H1 (cell line): ENCODE data around the gene BNIP5. TPM values are rescaled to one million over a fixed set of nuclear protein-coding genes. Genes with fewer than 3 reads are reported as not detected.

Source experiments
- CTCF ChIA-PET: fragments of 300-600 bp; sonication (Branson Sonifier 250); formaldehyde crosslinking; loops from one replicate; lab custom pipeline; 2021; ENCODE audit not compliant: partially characterized antibody; lab: Charles Lee
- POLR2A ChIA-PET: fragments of 300-600 bp; sonication (Branson Sonifier 250); formaldehyde crosslinking; loops from one replicate; lab custom pipeline; 2021; ENCODE audit warnings: inconsistent platforms; ENCODE audit not compliant: partially characterized antibody; lab: Charles Lee
- DNase-seq, 2 experiments: peaks; one replicate each; pipeline versions ENCODE4 v3.0.0 to v3.0.0-alpha.2; 2010 to 2022; ENCODE audit warnings: low spot score in 2 of 2, low read depth in 1 of 2, mixed read lengths in 1 of 2
- FAIRE-seq: peaks from 2 replicates; lab custom pipeline; 2011; peaks lifted over from hg19 to GRCh38; lab: Jason Lieb, UNC
- H2AFZ ChIP-seq: 2 replicates; pipeline ENCODE4 v1.8.1; 2012; ENCODE audit warnings: low read length, inconsistent platforms
- H2AK5ac ChIP-seq: 2 replicates; pipeline ENCODE4 v1.6.1; 2013; ENCODE audit warnings: low read depth, low read length
- H2BK120ac ChIP-seq: replicated peaks from 2 replicates; pipeline ENCODE3; 2013; ENCODE audit warnings: low read depth, low read length, inconsistent platforms
- H2BK12ac ChIP-seq: 2 replicates; pipeline ENCODE4 v1.6.1; 2013; ENCODE audit warnings: low read depth, low read length
- H2BK15ac ChIP-seq: 2 replicates; pipeline ENCODE4 v1.6.1; 2013; ENCODE audit warnings: low read length
- H2BK20ac ChIP-seq: 2 replicates; pipeline ENCODE4 v1.6.1; 2013; ENCODE audit warnings: low read length
- H2BK5ac ChIP-seq: 2 replicates; pipeline ENCODE4 v1.6.1; 2013; ENCODE audit warnings: low read depth, low read length
- H3K14ac ChIP-seq: 2 replicates; pipeline ENCODE4 v1.6.1; 2013; ENCODE audit warnings: inconsistent platforms; ENCODE audit not compliant: insufficient read length
- H3K18ac ChIP-seq: 2 replicates; pipeline ENCODE4 v1.6.1; 2013; ENCODE audit warnings: low read length; ENCODE audit errors: extremely low read depth
- H3K23ac ChIP-seq: 2 replicates; pipeline ENCODE4 v1.6.1; 2013; ENCODE audit warnings: inconsistent platforms; ENCODE audit not compliant: insufficient read length
- H3K23me2 ChIP-seq: 2 replicates; pipeline ENCODE4 v1.6.1; 2013; ENCODE audit warnings: low read depth, low read length
- H3K27ac ChIP-seq: 2 replicates; pipeline ENCODE4 v1.6.1; 2011; ENCODE audit warnings: low read depth, low read length, inconsistent platforms
- H3K27me3 ChIP-seq, 4 experiments: replicated peaks in 1 of 4; 1 replicate in 1 of 4; 2 replicates in 3 of 4; pipeline versions ENCODE4 v1.6.1 to v1.8.1; 2011 to 2013; ENCODE audit warnings: low read length in 3 of 4, mild to moderate bottlenecking in 3 of 4, inconsistent platforms in 2 of 4, mixed read lengths in 2 of 4, moderate library complexity in 1 of 4; ENCODE audit not compliant: control insufficient read depth in 3 of 4, insufficient read depth in 3 of 4; ENCODE audit errors: extremely low read depth in 1 of 4
- H3K36me3 ChIP-seq, 4 experiments: 2 replicates each; pipeline versions ENCODE4 v1.6.1 to v1.8.1; 2011 to 2013; ENCODE audit warnings: mild to moderate bottlenecking in 4 of 4, low read length in 3 of 4, moderate library complexity in 2 of 4, control low read depth in 1 of 4, inconsistent platforms in 1 of 4; ENCODE audit not compliant: insufficient read depth in 4 of 4, control insufficient read depth in 2 of 4
- H3K4ac ChIP-seq: replicated peaks from 2 replicates; pipeline ENCODE3; 2013; ENCODE audit warnings: low read length, low read depth, mixed read lengths, inconsistent platforms; ENCODE audit not compliant: insufficient read length
- H3K4me1 ChIP-seq, 4 experiments: replicated peaks in 1 of 4; 1 replicate in 1 of 4; 2 replicates in 3 of 4; pipeline versions ENCODE4 v1.6.1 to v1.8.1; 2011 to 2013; ENCODE audit warnings: low read length in 3 of 4, inconsistent platforms in 2 of 4, mixed read lengths in 1 of 4; ENCODE audit not compliant: insufficient read depth in 4 of 4, control insufficient read depth in 3 of 4
- H3K4me2 ChIP-seq, 2 experiments: 2 replicates each; pipeline versions ENCODE4 v1.6.1 to v1.8.1; 2011 to 2013; ENCODE audit warnings: low read depth in 2 of 2, low read length in 2 of 2, control low read depth in 1 of 2, inconsistent platforms in 1 of 2, mild to moderate bottlenecking in 1 of 2; ENCODE audit not compliant: insufficient read depth in 1 of 2
- H3K4me3 ChIP-seq, 4 experiments: fragments of 200-600, 300-600 bp in 1 of 4; sonication (generic), shearing (Covaris generic), sonication (Bioruptor Twin) in 1 of 4; 2 replicates each; pipeline versions ENCODE4 v1.5.1 to v1.8.1; 2011 to 2016; ENCODE audit warnings: low read length in 4 of 4, low read depth in 3 of 4, control low read depth in 2 of 4, inconsistent platforms in 2 of 4, mild to moderate bottlenecking in 2 of 4, mixed read lengths in 1 of 4, moderate library complexity in 1 of 4; ENCODE audit not compliant: insufficient read depth in 2 of 4; ENCODE audit errors: extremely low read depth in 1 of 4
- H3K56ac ChIP-seq: replicated peaks from 2 replicates; pipeline ENCODE3; 2013; ENCODE audit warnings: low read depth, mild to moderate bottlenecking, mixed read lengths, low read length, inconsistent platforms; ENCODE audit not compliant: insufficient read length
- H3K79me1 ChIP-seq: 2 replicates; pipeline ENCODE4 v1.6.1; 2013; ENCODE audit warnings: low read depth, low read length, control low read depth
- H3K79me2 ChIP-seq, 2 experiments: 2 replicates each; pipeline versions ENCODE4 v1.6.1 to v1.8.1; 2012 to 2013; ENCODE audit warnings: low read length in 2 of 2, mild to moderate bottlenecking in 2 of 2, inconsistent platforms in 1 of 2; ENCODE audit not compliant: insufficient read depth in 2 of 2, control insufficient read depth in 1 of 2
- H3K9ac ChIP-seq, 4 experiments: replicated peaks in 1 of 4; 1 replicate in 1 of 4; 2 replicates in 3 of 4; pipeline versions ENCODE4 v1.6.1 to v1.8.1; 2011 to 2013; ENCODE audit warnings: low read depth in 3 of 4, low read length in 3 of 4, control low read depth in 2 of 4, mild to moderate bottlenecking in 2 of 4, moderate library complexity in 2 of 4, inconsistent platforms in 1 of 4; ENCODE audit errors: extremely low read depth in 1 of 4
- H3K9me3 ChIP-seq, 2 experiments: 2 replicates each; pipeline versions ENCODE4 v1.6.1 to v1.8.1; 2012 to 2013; ENCODE audit warnings: mild to moderate bottlenecking in 2 of 2, moderate library complexity in 2 of 2, control low read depth in 1 of 2, inconsistent platforms in 1 of 2, low read depth in 1 of 2, low read length in 1 of 2, mixed read lengths in 1 of 2; ENCODE audit not compliant: insufficient read depth in 2 of 2
- H4K20me1 ChIP-seq, 2 experiments: replicated peaks in 1 of 2; 2 replicates each; pipeline versions ENCODE3 to v1.8.1; 2011 to 2013; ENCODE audit warnings: inconsistent platforms in 2 of 2, low read length in 2 of 2, mild to moderate bottlenecking in 1 of 2; ENCODE audit not compliant: insufficient read depth in 2 of 2, control insufficient read depth in 1 of 2
- H4K5ac ChIP-seq: 2 replicates; pipeline ENCODE4 v1.6.1; 2013; ENCODE audit warnings: low read length, low read depth, mixed read lengths, inconsistent platforms; ENCODE audit not compliant: insufficient read length
- H4K8ac ChIP-seq: 2 replicates; pipeline ENCODE4 v1.8.0; 2013; ENCODE audit warnings: mild to moderate bottlenecking, moderate library complexity, low read length, inconsistent platforms; ENCODE audit not compliant: insufficient read depth; ENCODE audit errors: extremely low read depth
- H4K91ac ChIP-seq: replicated peaks from 2 replicates; pipeline ENCODE3; 2013; ENCODE audit warnings: low read length, mixed read lengths, inconsistent platforms; ENCODE audit not compliant: insufficient read length
- GTF2F1 ChIP-seq: IDR thresholded peaks from 2 replicates; pipeline ENCODE4 v1.6.1; 2012; ENCODE audit warnings: low read depth, low read length, improper control_type of control experiment, borderline replicate concordance
- HDAC6 ChIP-seq: IDR thresholded peaks from one replicate; pipeline ENCODE4 v1.7.1; 2012; ENCODE audit warnings: low read depth, mild to moderate bottlenecking, inconsistent platforms, low read length, moderate library complexity
- PHF8 ChIP-seq: fragments of 200-600 bp; sonication (generic); conservative IDR thresholded peaks from 2 replicates; pipeline ENCODE4 v1.7.1; 2012; ENCODE audit warnings: low read depth, mild to moderate bottlenecking, inconsistent platforms, low read length, moderate library complexity
- RAD21 ChIP-seq, 2 experiments: IDR thresholded peaks in 1 of 2; conservative IDR thresholded peaks in 1 of 2; 2 replicates each; pipeline ENCODE4 v1.6.1; 2011; ENCODE audit warnings: low read depth in 2 of 2, low read length in 2 of 2, improper control_type of control experiment in 1 of 2, inconsistent platforms in 1 of 2, mild to moderate bottlenecking in 1 of 2, moderate library complexity in 1 of 2
- RNF2 ChIP-seq: fragments of 200-900, 300-1000 bp; sonication (generic); IDR thresholded peaks from 2 replicates; pipeline ENCODE4 v1.7.1; 2016; ENCODE audit warnings: borderline replicate concordance, low read depth, mild to moderate bottlenecking, antibody characterized with exemption, low read length; ENCODE audit not compliant: poor library complexity, severe bottlenecking; ENCODE audit errors: missing control alignments
- SIN3A ChIP-seq, 2 experiments: IDR thresholded peaks in 1 of 2; conservative IDR thresholded peaks in 1 of 2; 2 replicates each; pipeline ENCODE4 v1.6.1; 2011 to 2012; ENCODE audit warnings: low read length in 2 of 2, improper control_type of control experiment in 1 of 2, low read depth in 1 of 2, mild to moderate bottlenecking in 1 of 2
- WGBS, 2 experiments: shearing (Covaris generic) in 1 of 2; methylation state at CpG; one replicate each; pipeline versions ENCODE4 v1.1.6 to v1.1.7; 2013 to 2015; ENCODE audit warnings: low lambda C conversion rate in 2 of 2, mixed read lengths in 2 of 2, inconsistent platforms in 1 of 2, low coverage in 1 of 2, missing lambda C conversion rate in 1 of 2; ENCODE audit not compliant: insufficient replicate concordance in 2 of 2, insufficient coverage in 1 of 2, insufficient read length in 1 of 2; ENCODE audit errors: extremely low coverage in 1 of 2, missing lambda C conversion rate in 1 of 2; 5-methylcytosine and 5-hydroxymethylcytosine counted together
- polyA plus RNA-seq, 7 experiments: library from polyadenylated mRNA; depleted of rRNA in 3 of 7; stranded (reverse) in 5 of 7; unstranded in 2 of 7; fragments of >200 nt in 5 of 7; fragments of 200-250 nt in 2 of 7; gene quantifications; 1 replicate in 5 of 7; 2 replicates in 1 of 7; 4 replicates in 1 of 7; pipeline versions ENCODE4 v1.2.1 to v1.2.3, GENCODE V29; 2011 to 2013; ENCODE audit warnings: missing spikeins in 2 of 7, mixed read lengths in 2 of 7
- total RNA-seq: library from RNA; stranded (reverse); fragmentation: NEBNext Ultra II Directional; extraction: Animal tissue kit (Norgen Biotek cat#: 25700); gene quantifications from 2 replicates; pipeline ENCODE4 v1.2.1, GENCODE V29; 2021
- TF ChIP-seq, protein P1 (sequence below): IDR thresholded peaks from 2 replicates; pipeline ENCODE4 v1.6.1; 2012; ENCODE audit warnings: inconsistent platforms

BNIP5 gene
- total and polyA plus RNA-seq, 2 of the 8 experiments (the other 6 are each of a cell fraction or from before 2014, with no cell fraction given), result not detected

DNA sequence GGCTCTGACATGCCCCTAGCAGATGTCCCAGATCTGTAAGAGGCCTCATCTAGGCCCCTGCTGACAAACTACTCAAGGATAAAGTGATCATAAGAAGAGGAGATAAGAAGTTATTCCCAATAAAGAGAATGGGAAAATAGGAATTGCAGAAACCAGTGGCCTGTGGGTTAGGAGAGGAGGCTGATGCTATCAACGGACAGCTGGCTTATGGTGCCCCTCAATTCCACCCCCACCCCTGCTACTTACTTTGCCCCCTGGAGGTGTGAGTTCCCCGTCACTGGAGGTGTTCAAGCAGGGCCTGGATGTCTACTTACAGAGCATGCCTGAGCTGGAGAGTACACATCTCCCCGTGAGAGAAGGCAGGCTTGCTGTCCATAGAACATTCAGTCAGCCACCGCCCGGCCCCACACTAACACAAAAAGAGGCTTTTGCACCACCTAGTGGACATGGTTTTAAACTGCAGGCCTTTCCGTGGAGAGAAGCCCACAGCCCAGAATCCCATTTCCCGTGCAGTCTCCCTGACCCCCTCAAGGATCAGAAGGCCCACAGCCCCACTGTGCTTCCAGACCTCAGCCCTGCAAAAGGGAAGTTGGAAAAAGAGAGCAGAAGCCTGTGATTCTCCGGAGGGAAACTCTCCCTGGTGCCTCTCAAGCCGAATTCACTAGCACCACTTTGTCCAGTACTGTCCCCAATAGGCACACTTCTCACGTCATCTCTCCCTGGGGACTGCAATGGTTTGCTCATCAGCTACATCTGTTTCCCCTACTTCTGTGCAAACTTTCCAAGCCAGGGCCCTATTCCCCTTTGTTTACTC lies 23.8 kb upstream of the BNIP5 start:
- H3K4me2 ChIP-seq, result no peak overlapping the region
- no peak overlapping the region for H3K4me3 ChIP-seq
- no peak overlapping the region for H3K27ac ChIP-seq
- no peaks in the 10 kb centered on the region for H3K36me3 ChIP-seq
- no peak overlapping the region for H2BK12ac ChIP-seq
- WGBS, 2 experiments, result 30% methylated on average over 10 of the region's 10 CpGs; no CpG with 5 or more reads in 1 of the 2 experiments
- no peaks in the 10 kb centered on the region for H3K9me3 ChIP-seq
- no peak overlapping the region for H4K8ac ChIP-seq
- peaks cover 0 to 1% (median 0%) of the 10 kb centered on the region in 4 experiments; a peak in 1 of 7 replicates for H3K27me3 ChIP-seq
- no peak overlapping the region for H3K9ac ChIP-seq
- H2BK15ac ChIP-seq, result no peak overlapping the region
- H3K4ac ChIP-seq, result no peak overlapping the region
- no peak overlapping the region for H2BK5ac ChIP-seq
- no peaks in the 10 kb centered on the region for H3K79me1 ChIP-seq
- peak; percentile 7 to 82 for DNase-seq
- ChIA-PET POLR2A (interaction anchor here (1.2 kb wide), 1 partner anchor 221 kb away, joined by 4 read pairs; no protein-coding TSS in a partner anchor), CTCF (interaction anchor here (0.6 to 7.6 kb wide), 38 partner anchors 9 to 399 kb away, joined by 3 to 68 read pairs (median 6); partner anchors contain the start of gene BNIP5)
- H3K23me2 ChIP-seq, result no peaks in the 10 kb centered on the region
- no peak overlapping the region for H2BK120ac ChIP-seq
- no peak overlapping the region for H4K91ac ChIP-seq
- H3K4me1 ChIP-seq, result no peaks in the 10 kb centered on the region
- no peak overlapping the region for H3K18ac ChIP-seq
- no peak overlapping the region for H3K23ac ChIP-seq
- H3K14ac ChIP-seq, result no peak overlapping the region
- H4K20me1 ChIP-seq, result no peaks in the 10 kb centered on the region
- no peak overlapping the region for H3K56ac ChIP-seq
- H3K79me2 ChIP-seq, result no peaks in the 10 kb centered on the region
- peak; percentile 7 for FAIRE-seq
- H4K5ac ChIP-seq, result no peak overlapping the region
- no peak overlapping the region for H2AK5ac ChIP-seq
- no peak overlapping the region for H2BK20ac ChIP-seq
- peak overlapping the region; percentile 94 for H2AFZ ChIP-seq
- TF ChIP-seq PHF8 (no peak), RAD21 (IDR thresholded peaks at IDR 0.05 in 1 of 2, conservative IDR thresholded peaks at IDR 0.05 in 1 of 2; ENCODE audit: low read depth in 2 of 2, low read length in 2 of 2) (peak; percentile 93 to 95), HDAC6 (no peak), RNF2 (no peak), GTF2F1 (no peak), SIN3A (conservative IDR thresholded peaks at IDR 0.05 in 1 of 2, IDR thresholded peaks at IDR 0.05 in 1 of 2; ENCODE audit: low read depth in 1 of 2, low read length in 2 of 2) (0 out of 4 replicates have a peak, but pooled peaks of 1 of the 2 experiments have one; percentile 33)
- TF ChIP-seq, protein P1, sequence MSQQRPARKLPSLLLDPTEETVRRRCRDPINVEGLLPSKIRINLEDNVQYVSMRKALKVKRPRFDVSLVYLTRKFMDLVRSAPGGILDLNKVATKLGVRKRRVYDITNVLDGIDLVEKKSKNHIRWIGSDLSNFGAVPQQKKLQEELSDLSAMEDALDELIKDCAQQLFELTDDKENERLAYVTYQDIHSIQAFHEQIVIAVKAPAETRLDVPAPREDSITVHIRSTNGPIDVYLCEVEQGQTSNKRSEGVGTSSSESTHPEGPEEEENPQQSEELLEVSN, result no peak
